ENCODE results near the gene FYB1.

FYB1 gene

DNA sequence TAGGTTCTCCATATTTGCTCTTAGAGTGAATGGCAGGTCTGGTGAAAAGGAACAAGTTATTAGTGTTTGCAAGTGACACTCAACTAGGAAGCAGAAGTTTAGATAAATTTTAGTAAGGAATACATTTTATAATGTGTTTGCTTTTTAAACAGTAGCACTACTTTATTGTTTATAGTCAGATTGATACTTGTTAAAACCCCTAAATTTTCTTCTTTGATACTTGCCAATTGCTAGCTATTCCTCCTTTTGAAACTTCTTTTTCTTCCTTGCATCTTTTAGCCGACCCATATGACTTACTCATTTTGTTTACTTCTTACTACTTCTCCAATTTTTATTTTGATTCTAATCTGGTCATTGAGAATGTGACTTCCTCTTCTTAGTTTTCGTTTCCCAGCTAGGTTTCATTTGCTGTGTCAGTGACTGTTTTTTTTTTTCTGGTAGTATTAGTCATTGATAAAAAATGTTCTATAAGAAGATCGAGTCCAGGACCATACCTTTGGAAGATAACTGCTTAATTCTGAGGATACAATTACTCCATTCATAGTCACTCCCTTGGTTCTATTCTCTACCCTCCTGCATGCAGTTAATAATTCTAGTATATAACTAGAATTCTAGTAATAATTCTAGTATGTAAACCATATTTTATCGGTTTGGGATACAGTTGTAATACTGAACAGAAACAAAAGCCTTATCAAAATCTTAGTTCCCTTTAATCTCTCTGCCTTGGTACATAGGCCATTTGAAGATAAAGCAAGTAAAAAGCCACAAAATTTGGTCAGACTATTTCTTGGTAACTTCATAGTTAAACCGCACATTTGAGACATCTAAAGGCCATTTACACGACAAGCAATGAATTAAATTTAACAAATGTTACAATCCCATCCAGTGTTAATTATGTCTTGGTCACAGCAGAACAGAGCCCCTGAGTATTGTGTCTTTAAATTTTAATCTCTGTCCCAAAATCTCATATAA, 142.3 kb downstream of the FYB1 start:
- no peak overlapping the region for H3K27ac ChIP-seq
- no peak for TF ChIP-seq ZFX (IDR thresholded peaks at IDR 0.05)
- TF ChIP-seq CTCF (conservative IDR thresholded peaks at IDR 0.05) = no peak

DNA sequence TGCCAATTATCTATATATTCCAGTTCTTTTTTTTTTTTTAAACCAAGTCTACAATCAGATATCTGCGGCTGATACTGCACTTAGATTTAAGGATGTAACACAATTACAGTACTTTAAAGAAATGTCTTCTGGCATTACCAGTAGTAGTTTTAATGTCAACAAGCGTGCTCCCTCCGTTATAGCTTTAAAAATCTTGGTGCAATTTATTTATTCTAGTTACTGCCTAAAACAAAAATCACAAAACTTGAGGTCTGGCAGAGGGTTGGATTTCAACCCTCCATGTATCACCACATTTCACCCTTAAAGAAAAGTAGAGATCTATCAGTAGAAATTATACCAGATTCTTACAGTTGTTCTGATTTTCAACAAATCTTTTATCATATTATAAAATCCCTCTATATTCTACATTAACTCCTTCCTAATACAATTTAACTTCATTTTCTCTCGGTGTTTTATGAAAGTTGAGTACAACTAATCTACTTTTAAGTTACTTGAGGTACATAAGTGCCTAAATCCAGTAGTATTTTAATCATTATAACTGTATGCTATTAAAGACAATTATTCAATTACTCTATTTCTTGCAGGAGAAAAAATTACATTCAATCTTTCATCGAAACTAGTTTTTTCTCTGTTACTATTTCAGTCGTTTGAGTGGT, 143.1 kb downstream of the FYB1 start:
- no peak overlapping the region for H3K27ac ChIP-seq
- TF ChIP-seq ZFX (IDR thresholded peaks at IDR 0.05) = no peak
- no peak for TF ChIP-seq CTCF (conservative IDR thresholded peaks at IDR 0.05)

GRCh38 chr5:39074017-39074814, 145.1 kb downstream of the FYB1 start, which contains the start of gene RICTOR:
Gene RICTOR (minus strand): TSS chr5:39074399. CDS start chr5:39074377, 22 bp downstream.
- peak within 1 kb of the TSS; percentile 82 for H3K27ac ChIP-seq
- TF ChIP-seq CTCF (conservative IDR thresholded peaks at IDR 0.05) = no peak
- TF ChIP-seq ZFX (IDR thresholded peaks at IDR 0.05) = peak; percentile 58

DNA sequence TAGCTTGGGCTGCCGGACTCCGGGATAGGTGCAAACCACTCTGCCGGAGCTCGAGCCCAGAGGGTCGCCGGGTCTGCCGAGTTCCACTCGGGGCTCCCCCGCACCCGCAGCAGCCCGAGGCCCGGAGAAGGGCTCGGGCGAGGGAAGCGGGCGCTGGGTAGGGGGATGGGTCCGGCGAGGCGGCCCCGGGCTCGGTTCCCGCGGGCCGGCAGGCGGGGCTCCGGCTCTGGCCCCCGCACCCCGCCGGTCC, 145.7 kb downstream of the FYB1 start:
- peak overlapping the region; percentile 82 for H3K27ac ChIP-seq
- TF ChIP-seq CTCF (conservative IDR thresholded peaks at IDR 0.05) = no peak
- TF ChIP-seq ZFX (IDR thresholded peaks at IDR 0.05) = no peak

DNA sequence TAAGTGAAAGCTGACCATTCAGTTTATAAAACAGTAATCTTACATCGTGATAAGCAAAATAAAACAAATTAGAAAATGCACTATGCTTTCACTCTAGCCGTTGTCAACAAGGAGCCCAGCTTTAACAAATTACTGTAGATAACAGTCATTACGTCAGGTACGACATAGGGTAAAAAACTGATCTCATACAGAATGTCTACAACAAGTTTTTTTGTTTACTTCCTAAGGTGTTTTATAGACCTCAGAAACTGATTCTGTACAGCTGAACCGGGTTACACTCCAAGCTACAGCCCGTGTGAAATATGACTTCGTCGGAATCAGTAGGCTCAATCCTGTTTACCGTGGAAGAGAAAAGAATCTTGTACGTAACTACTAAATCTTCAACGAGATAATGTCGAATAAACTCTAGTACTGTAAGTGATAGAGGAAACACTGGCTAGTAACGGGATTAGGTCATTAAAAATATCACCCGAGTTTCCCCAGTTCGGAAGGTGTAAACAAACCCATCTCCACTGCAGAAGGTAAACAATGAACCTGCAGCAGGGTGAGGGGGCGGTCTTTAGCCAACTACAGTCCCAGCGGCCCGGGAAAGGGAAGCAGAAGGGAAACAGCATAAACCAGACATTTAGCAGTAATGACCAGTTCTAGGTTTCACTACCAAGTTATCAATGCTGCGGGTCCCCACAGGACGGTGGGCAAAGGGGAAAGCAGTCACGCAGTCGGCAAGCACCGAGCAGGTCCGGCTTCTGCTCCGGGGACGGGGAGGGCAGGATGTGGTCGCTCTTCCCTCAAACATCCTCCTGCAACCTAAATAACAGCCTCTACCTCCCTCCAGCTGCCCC, 146.2 kb downstream of the FYB1 start:
- peak overlapping the region; percentile 82 for H3K27ac ChIP-seq
- TF ChIP-seq CTCF (conservative IDR thresholded peaks at IDR 0.05) = no peak
- TF ChIP-seq ZFX (IDR thresholded peaks at IDR 0.05) = no peak

DNA sequence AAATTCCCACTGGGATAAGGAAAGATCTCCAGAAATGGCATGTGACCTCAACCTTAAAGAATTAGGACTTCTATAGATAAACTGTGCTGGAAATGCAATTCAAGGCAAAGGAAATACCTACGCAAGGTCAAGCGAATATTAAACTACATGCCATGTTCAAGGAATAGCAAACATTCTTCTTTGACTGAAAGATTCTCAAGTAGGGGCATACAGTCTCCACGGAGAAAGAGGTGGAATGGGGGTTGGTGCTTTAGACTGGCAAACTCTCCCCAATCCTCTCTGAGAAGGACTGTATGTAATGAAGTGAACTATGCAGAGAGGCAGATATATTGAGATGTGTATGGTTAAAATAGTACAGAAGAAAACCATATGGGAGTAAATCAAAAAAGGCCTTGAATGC, 151.3 kb downstream of the FYB1 start:
- TF ChIP-seq CTCF (conservative IDR thresholded peaks at IDR 0.05) (no peak), ZFX (IDR thresholded peaks at IDR 0.05) (no peak)
- no peak overlapping the region for H3K27ac ChIP-seq

Data from C4-2B (cell line).